ENCODE data around the gene YOD1.

Gene YOD1

GRCh38 chr1:207051191-207051943, at the start of gene YOD1:
Gene YOD1, minus strand, starts transcription at chr1:207051208. Its CDS starts 178 bp downstream, at chr1:207051030.
- DNase-seq (ENCODE audit: low read depth): no peak

- DNase-seq (ENCODE audit: low read depth): no peak
These were observed 46.9 kb upstream of the YOD1 start for GRCh38 chr1:207097871-207098324.

GRCh38 chr1:207093944-207094343, 42.9 kb upstream of the YOD1 start:
- no peak for DNase-seq (ENCODE audit: low read depth)

- no peak for DNase-seq (ENCODE audit: low read depth)
These were observed 40.3 kb upstream of the YOD1 start for GRCh38 chr1:207091200-207091908.

- no peak for DNase-seq (ENCODE audit: low read depth)
These were observed 38.8 kb upstream of the YOD1 start for GRCh38 chr1:207089627-207090355.

- DNase-seq (ENCODE audit: low read depth): no peak
These were observed 38.0 kb upstream of the YOD1 start, which contains the start of gene C4BPB for GRCh38 chr1:207088701-207089626. Gene C4BPB, plus strand, starts transcription at chr1:207088860. Its CDS starts 672 bp downstream, at chr1:207089532.

GRCh38 chr1:207088161-207088560, 37.2 kb upstream of the YOD1 start:
- DNase-seq (ENCODE audit: low read depth): no peak

- DNase-seq (ENCODE audit: low read depth): no peak
These were observed 34.9 kb upstream of the YOD1 start for GRCh38 chr1:207085887-207086286.

GRCh38 chr1:207084701-207085180, 33.7 kb upstream of the YOD1 start:
- DNase-seq (ENCODE audit: low read depth): peak; percentile 6

GRCh38 chr1:207084232-207084631, 33.2 kb upstream of the YOD1 start:
- DNase-seq (ENCODE audit: low read depth): no peak

GRCh38 chr1:207081806-207082205, 30.8 kb upstream of the YOD1 start:
- DNase-seq (ENCODE audit: low read depth): no peak

GRCh38 chr1:207081088-207081487, 30.1 kb upstream of the YOD1 start:
- no peak for DNase-seq (ENCODE audit: low read depth)

GRCh38 chr1:207079706-207080241, 28.8 kb upstream of the YOD1 start:
- no peak for DNase-seq (ENCODE audit: low read depth)

- DNase-seq (ENCODE audit: low read depth): no peak
These were observed 27.6 kb upstream of the YOD1 start for GRCh38 chr1:207078578-207079132.

- DNase-seq (ENCODE audit: low read depth): peak; percentile 13
These were observed 26.7 kb upstream of the YOD1 start for GRCh38 chr1:207077470-207078377.

- no peak for DNase-seq (ENCODE audit: low read depth)
These were observed 26.0 kb upstream of the YOD1 start for GRCh38 chr1:207077012-207077411.

GRCh38 chr1:207076181-207076955, 25.4 kb upstream of the YOD1 start:
- DNase-seq (ENCODE audit: low read depth): no peak

GRCh38 chr1:207073906-207074820, 23.2 kb upstream of the YOD1 start:
- no peak for DNase-seq (ENCODE audit: low read depth)

Data from stimulated activated CD8-positive, alpha-beta memory T cell treated with anti-CD3 and anti-CD28 coated beads, Interleukin-12 subunit alpha, Interleukin-12 subunit beta, amount 100 ng/mL, for 4 hours (primary cell).